Activated T-helper 1 cell treated with Interleukin-2 at 50 U/mL for 16 hours (primary cell): ENCODE measurements around the gene UROD.

Experiments used
- DNase-seq: peaks from one replicate; pipeline ENCODE4 v3.0.0-alpha.2; 2020; ENCODE audit warnings: low read depth

UROD gene

DNA sequence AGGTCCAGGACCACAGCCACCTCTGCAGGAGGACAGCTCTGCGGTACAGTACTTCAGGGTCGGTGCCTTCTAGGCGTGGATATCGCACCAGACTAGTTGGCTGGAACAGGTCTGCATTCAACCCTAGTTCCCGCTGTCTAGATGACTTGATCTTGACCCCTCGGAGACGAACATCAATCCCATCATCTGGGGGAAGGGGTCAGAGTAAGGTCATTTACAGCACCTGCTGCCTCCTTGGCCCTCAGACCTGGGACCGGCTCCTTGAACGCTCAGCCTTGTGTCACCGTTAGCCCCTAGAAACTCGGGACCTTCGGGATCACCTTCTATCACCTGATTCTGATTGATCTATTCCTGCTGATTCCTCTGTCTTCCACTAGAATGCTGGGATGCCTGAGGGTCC is 3.5 kb upstream of the UROD start:
- DNase-seq, result no peak

- DNase-seq, result no peak
Observed at GRCh38 chr1:45009296-45009865, 2.7 kb upstream of the UROD start.

DNA sequence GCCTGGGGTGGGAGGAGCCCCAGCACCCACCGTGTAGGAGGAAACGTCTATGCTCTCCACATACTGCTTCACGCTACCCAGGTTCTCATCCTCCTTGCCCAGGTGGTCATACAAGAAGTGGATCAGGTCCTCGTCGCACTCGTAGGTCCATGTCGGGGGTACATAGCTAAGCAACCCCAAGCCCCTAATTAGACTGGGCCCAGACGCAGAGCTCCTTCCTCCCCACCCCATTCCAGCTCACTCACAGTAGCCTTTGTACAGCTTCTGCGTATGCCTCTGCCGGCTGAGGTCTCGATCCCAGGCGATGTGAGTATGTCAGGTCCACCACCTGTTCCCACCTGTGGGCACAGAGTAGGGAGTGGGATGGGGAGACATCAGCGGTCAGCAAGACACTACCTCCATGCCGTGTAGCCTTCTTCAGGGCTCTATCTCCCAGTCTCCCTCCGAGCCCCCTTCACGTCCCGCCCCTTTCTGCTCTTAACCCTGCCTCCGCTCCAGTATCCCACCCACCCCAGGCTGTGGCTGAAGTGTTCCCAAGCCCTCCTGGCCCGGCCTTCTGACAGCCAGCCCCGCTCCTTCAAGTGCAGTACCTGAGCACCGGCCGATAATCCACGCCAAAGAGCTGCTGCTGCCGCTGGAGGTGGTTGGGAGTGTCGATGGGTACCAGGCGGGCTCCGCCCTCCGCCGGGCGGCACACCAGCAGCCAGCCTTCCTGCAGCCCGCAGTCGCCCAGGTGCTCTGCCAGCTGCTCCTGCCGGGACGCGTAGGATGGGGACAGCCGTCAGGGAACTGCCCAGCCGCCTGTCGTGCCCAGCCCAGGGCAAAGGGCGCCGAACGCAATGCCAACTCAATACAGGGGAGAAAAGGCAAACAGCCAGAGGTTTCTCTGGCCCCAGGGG is 1.8 kb upstream of the UROD start:
- DNase-seq, result peak; percentile 15

GRCh38 chr1:45010855-45011811 is 921 bp upstream of the UROD start, which contains the start of gene HECTD3:
Gene HECTD3, minus strand, starts transcription at chr1:45011324. Its CDS starts 67 bp downstream, at chr1:45011257.
- peak; percentile 52 for DNase-seq

GRCh38 chr1:45012639-45013278 is 705 bp downstream of the UROD start:
- peak; percentile 10 for DNase-seq

DNA sequence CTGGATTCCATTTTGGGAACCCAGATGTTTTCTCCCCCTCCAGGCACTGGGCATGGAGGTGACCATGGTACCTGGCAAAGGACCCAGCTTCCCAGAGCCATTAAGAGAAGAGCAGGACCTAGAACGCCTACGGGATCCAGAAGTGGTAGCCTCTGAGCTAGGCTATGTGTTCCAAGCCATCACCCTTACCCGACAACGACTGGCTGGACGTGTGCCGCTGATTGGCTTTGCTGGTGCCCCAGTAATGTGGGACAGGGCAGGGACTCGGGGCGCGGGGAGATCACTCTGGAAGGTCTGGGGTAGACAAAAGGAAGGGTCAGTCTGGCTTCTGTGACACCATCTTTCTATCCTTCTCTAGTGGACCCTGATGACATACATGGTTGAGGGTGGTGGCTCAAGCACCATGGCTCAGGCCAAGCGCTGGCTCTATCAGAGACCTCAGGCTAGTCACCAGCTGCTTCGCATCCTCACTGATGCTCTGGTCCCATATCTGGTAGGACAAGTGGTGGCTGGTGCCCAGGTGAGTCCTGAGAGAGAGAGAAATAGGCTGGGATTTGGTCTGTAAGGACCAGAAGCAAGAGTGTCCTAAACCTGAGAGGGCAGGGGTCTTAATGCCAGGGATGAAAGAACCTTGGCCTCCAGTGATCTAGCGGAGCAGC is 1.6 kb downstream of the UROD start:
- no peak for DNase-seq

DNA sequence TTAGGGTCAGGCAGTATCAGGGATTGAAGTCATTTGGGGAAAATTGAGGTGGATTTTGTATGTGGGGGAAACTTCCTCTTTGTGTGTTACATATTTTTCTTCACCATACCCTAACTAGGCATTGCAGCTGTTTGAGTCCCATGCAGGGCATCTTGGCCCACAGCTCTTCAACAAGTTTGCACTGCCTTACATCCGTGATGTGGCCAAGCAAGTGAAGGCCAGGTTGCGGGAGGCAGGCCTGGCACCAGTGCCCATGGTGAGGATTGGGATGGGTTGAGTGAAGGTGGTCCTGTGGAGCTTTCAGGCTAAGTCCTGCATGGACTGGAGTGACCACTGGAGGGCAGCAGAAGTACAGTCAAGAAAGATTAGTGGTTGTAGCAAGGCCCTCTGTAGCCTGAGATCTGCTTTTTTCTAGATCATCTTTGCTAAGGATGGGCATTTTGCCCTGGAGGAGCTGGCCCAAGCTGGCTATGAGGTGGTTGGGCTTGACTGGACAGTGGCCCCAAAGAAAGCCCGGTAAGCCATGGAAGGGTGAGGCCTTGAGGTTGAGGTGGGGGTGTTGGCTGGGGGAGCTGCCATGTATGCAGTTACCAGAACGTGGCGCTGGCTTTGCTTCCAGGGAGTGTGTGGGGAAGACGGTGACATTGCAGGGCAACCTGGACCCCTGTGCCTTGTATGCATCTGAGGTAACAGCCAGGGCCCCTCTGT is 2.4 kb downstream of the UROD start:
- peak; percentile 53 for DNase-seq

- DNase-seq, result no peak
Observed at GRCh38 chr1:45015683-45016082, 3.6 kb downstream of the UROD start.

DNA sequence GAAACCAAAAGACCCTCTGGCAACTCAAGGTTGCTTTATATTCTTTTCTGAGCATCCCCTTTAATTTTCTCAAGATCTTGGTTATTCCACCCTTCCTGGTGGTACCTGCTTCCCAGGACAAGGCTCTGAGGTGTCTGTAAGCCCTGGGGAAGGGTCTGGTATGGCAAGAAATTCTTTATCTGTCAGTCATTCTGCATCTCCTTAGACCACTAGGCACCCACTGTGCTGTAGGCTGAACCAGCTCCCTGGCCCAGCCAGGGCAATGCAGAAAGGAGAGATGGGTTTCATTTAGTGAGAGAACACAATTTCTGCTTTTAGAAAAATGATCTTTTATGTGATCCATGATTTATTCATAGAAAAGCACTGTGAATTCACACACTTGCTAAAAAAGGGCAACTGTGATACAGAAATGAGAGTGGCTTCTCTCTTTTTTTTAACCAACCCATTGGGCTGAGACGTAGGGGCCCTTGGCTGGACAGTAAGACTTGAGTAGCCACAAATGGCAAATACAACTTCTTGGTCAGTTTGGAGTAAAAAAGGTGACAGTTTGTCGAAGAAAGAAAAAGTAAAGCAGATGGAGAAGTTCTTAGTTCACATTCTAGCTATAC is 4.1 kb downstream of the UROD start:
- no peak for DNase-seq

GRCh38 chr1:45016767-45017166 is 4.7 kb downstream of the UROD start:
- DNase-seq, result no peak

GRCh38 chr1:45018599-45019230 is 6.7 kb downstream of the UROD start:
- peak; percentile 17 for DNase-seq

GRCh38 chr1:45023663-45024062 is 11.6 kb downstream of the UROD start:
- DNase-seq, result no peak

- DNase-seq, result no peak
Observed at GRCh38 chr1:45026446-45026845, 14.4 kb downstream of the UROD start.

DNA sequence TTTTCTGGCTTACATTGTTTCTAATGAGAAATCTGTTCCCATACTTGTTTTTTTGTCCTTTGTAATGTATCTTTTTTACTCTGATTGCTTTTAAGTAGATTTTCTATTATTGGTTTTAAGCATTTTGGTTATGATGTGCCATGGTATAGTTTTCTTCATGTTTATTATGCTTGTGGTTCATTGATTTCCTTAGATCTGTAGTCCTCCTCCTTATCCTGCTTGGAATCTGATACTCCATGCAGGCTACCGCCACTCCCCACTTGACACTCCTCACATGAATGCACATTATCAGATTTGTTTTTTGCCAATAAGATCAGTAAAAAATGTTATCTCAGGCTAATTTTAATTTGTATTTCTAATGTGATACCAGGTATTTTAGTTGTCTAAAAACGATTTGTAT is 20.8 kb downstream of the UROD start:
- no peak for DNase-seq

GRCh38 chr1:45033356-45033755 is 21.3 kb downstream of the UROD start:
- no peak for DNase-seq

- no peak for DNase-seq
Observed at GRCh38 chr1:45035631-45036301, 23.7 kb downstream of the UROD start.

DNA sequence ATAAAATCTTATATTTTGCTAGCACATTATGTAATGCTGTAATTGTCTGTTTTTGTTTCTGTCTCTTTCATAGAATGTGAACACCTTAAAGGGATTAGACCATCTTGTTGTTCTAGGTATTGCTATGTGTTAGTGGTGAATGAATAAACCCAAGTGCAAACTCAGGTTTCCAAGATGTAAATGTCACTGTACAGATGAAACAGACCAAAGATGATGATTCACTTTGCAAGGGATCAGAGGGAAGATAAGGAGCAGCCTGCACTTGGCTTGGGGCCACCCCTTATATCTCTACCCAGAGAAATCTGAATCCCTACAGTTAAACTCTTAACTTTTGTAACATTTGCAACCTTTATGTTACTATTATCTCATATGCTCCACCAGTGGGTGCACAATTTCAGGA is 25.4 kb downstream of the UROD start:
- no peak for DNase-seq

- no peak for DNase-seq
Observed at GRCh38 chr1:45038240-45038639, 26.2 kb downstream of the UROD start.

- no peak for DNase-seq
Observed at GRCh38 chr1:45038661-45039364, 26.8 kb downstream of the UROD start.
